H1 (cell line): ENCODE data around the gene LITAFD. TPM values are rescaled to one million over a fixed set of nuclear protein-coding genes. Genes with fewer than 3 reads are reported as not detected.

Source experiments
- CTCF ChIP-seq, 3 experiments: IDR thresholded peaks; 1 replicate in 2 of 3; 2 replicates in 1 of 3; pipeline versions ENCODE4 v1.5.1 to v1.6.1; 2011; ENCODE audit warnings: low read length in 3 of 3, mild to moderate bottlenecking in 3 of 3, inconsistent platforms in 2 of 3, low read depth in 1 of 3, moderate library complexity in 1 of 3; ENCODE audit not compliant: insufficient read depth in 1 of 3; ENCODE audit errors: control extremely low read depth in 1 of 3
- SRF ChIP-seq: IDR thresholded peaks from 2 replicates; pipeline ENCODE4 v1.6.1; 2011; ENCODE audit warnings: mild to moderate bottlenecking, low read depth, low read length, moderate library complexity
- polyA plus RNA-seq, 7 experiments: library from polyadenylated mRNA; depleted of rRNA in 3 of 7; stranded (reverse) in 5 of 7; unstranded in 2 of 7; fragments of >200 nt in 5 of 7; fragments of 200-250 nt in 2 of 7; gene quantifications; 1 replicate in 5 of 7; 2 replicates in 1 of 7; 4 replicates in 1 of 7; pipeline versions ENCODE4 v1.2.1 to v1.2.3, GENCODE V29; 2011 to 2013; ENCODE audit warnings: missing spikeins in 2 of 7, mixed read lengths in 2 of 7
- total RNA-seq: library from RNA; stranded (reverse); fragmentation: NEBNext Ultra II Directional; extraction: Animal tissue kit (Norgen Biotek cat#: 25700); gene quantifications from 2 replicates; pipeline ENCODE4 v1.2.1, GENCODE V29; 2021

The LITAFD gene
- total and polyA plus RNA-seq, 2 of the 8 experiments (the other 6 are each of a cell fraction or from before 2014, with no cell fraction given), result not detected

- TF ChIP-seq CTCF (IDR thresholded peaks at IDR 0.05; ENCODE audit: control extremely low read depth in 1 of 3, insufficient read depth in 1 of 3, low read depth in 1 of 3, low read length in 3 of 3) (no peak), SRF (no peak)
Measured at GRCh38 chr16:8855972-8856371, 26.2 kb upstream of the LITAFD start (continued).
